Neural cell (in vitro differentiated cells): Measurements from ENCODE around the gene LRRC27. TPM values are rescaled to one million over a fixed set of nuclear protein-coding genes. Genes with fewer than 3 reads are reported as not detected.

ENCODE experiments used
- H2AFZ ChIP-seq: fragments of 200-600, 300-800 bp; sonication (generic), shearing (Covaris generic); 2 replicates; pipeline ENCODE4 v1.6.0; 2014; ENCODE audit warnings: low read depth, mild to moderate bottlenecking, antibody characterized with exemption, low read length, moderate library complexity
- H3F3A ChIP-seq: fragments of 200-600 bp; shearing (Covaris generic); 2 replicates; pipeline ENCODE4 v1.6.1; 2016; ENCODE audit warnings: mild to moderate bottlenecking, moderate library complexity, mixed read lengths, antibody characterized with exemption, low read length; ENCODE audit not compliant: insufficient read depth, poor library complexity, severe bottlenecking
- H3K27ac ChIP-seq: fragments of 200-600, 300-800 bp; sonication (generic), shearing (Covaris generic); 2 replicates; pipeline ENCODE4 v1.5.1; 2014; ENCODE audit warnings: mild to moderate bottlenecking, low read length, moderate library complexity
- H3K27me3 ChIP-seq: fragments of 300-800, 200-600 bp; sonication (generic), shearing (Covaris generic); 2 replicates; pipeline ENCODE4 v1.6.0; 2014; ENCODE audit warnings: mild to moderate bottlenecking, low read depth, low read length, moderate library complexity; ENCODE audit not compliant: insufficient read depth
- H3K36me3 ChIP-seq: fragments of 300-800, 200-600 bp; sonication (generic), shearing (Covaris generic); 2 replicates; pipeline ENCODE4 v1.5.1; 2014; ENCODE audit warnings: mild to moderate bottlenecking, antibody characterized with exemption, low read length, moderate library complexity; ENCODE audit not compliant: insufficient read depth
- H3K4me2 ChIP-seq: fragments of 300-800, 200-600 bp; sonication (generic), shearing (Covaris generic); 2 replicates; pipeline ENCODE4 v1.6.0; 2014; ENCODE audit warnings: mild to moderate bottlenecking, low read length
- H3K4me3 ChIP-seq: fragments of 300-800, 200-600 bp; sonication (generic), shearing (Covaris generic); 2 replicates; pipeline ENCODE4 v1.5.1; 2014; ENCODE audit warnings: mild to moderate bottlenecking, low read length, moderate library complexity
- H3K79me2 ChIP-seq: fragments of 200-600 bp; shearing (Covaris generic); replicated peaks from 2 replicates; pipeline ENCODE4 v1.6.0; 2014; ENCODE audit warnings: mild to moderate bottlenecking, low read length, moderate library complexity; ENCODE audit not compliant: insufficient read depth
- H3K9ac ChIP-seq: fragments of 300-800, 200-600 bp; sonication (generic), shearing (Covaris generic); 2 replicates; pipeline ENCODE4 v1.6.1; 2016; ENCODE audit warnings: mild to moderate bottlenecking, low read length, mixed read lengths
- H3K9me2 ChIP-seq: fragments of 200-600 bp; shearing (Covaris generic); 2 replicates; pipeline ENCODE4 v1.6.1; 2016; ENCODE audit warnings: mild to moderate bottlenecking, low read length, mixed read lengths; ENCODE audit not compliant: insufficient read depth
- H3K9me3 ChIP-seq: fragments of 200-600, 300-800 bp; sonication (generic), shearing (Covaris generic); 2 replicates; pipeline ENCODE4 v1.6.1; 2016; ENCODE audit warnings: mild to moderate bottlenecking, mixed run types, low read length, moderate library complexity, mixed read lengths
- H4K20me1 ChIP-seq: fragments of 200-600 bp; shearing (Covaris generic); 2 replicates; pipeline ENCODE4 v1.6.1; 2016; ENCODE audit warnings: mild to moderate bottlenecking, mixed run types; ENCODE audit not compliant: insufficient read depth
- CTCF ChIP-seq: fragments of 450-650 bp; IDR thresholded peaks from 2 replicates; pipeline ENCODE4 v1.5.1; 2014; ENCODE audit warnings: antibody characterized with exemption, mild to moderate bottlenecking, moderate library complexity; ENCODE audit not compliant: poor library complexity, severe bottlenecking
- EP300 ChIP-seq: fragments of 450-650 bp; conservative IDR thresholded peaks from 2 replicates; pipeline ENCODE4 v1.6.1; 2014; ENCODE audit warnings: antibody characterized with exemption, mild to moderate bottlenecking, moderate library complexity; ENCODE audit not compliant: poor library complexity, severe bottlenecking
- EZH2 ChIP-seq: fragments of 200-600, 300-800 bp; shearing (Covaris generic), sonication (generic); IDR thresholded peaks from 2 replicates; pipeline ENCODE4 v1.6.1; 2014; ENCODE audit warnings: antibody characterized with exemption, low read length, borderline replicate concordance, mild to moderate bottlenecking; ENCODE audit not compliant: insufficient read depth, poor library complexity, severe bottlenecking
- MXI1 ChIP-seq: fragments of 450-650 bp; conservative IDR thresholded peaks from 2 replicates; pipeline ENCODE4 v1.6.1; 2014; ENCODE audit warnings: antibody characterized with exemption, mild to moderate bottlenecking; ENCODE audit not compliant: poor library complexity, severe bottlenecking
- POLR2AphosphoS5 ChIP-seq: IDR thresholded peaks from 2 replicates; pipeline ENCODE4 v1.6.1; 2012
- RAD21 ChIP-seq: fragments of 450-650 bp; conservative IDR thresholded peaks from 2 replicates; pipeline ENCODE4 v1.6.1; 2014; ENCODE audit warnings: antibody characterized with exemption, mild to moderate bottlenecking, moderate library complexity
- SMC3 ChIP-seq: fragments of 450-650 bp; conservative IDR thresholded peaks from 2 replicates; pipeline ENCODE4 v1.6.1; 2014; ENCODE audit warnings: antibody characterized with exemption, mild to moderate bottlenecking, moderate library complexity; ENCODE audit not compliant: poor library complexity
- TAF1 ChIP-seq: IDR thresholded peaks from 2 replicates; pipeline ENCODE4 v1.6.1; 2012; ENCODE audit warnings: low read depth
- polyA plus RNA-seq: library from polyadenylated mRNA; depleted of rRNA; stranded (reverse); fragments of >200 nt; gene quantifications from 2 replicates; pipeline ENCODE4 v1.2.3, GENCODE V29; 2014
- TF ChIP-seq, protein P1 (sequence below): IDR thresholded peaks from 2 replicates; pipeline ENCODE4 v1.6.1; 2012; ENCODE audit warnings: borderline replicate concordance

The LRRC27 gene
- polyA plus RNA-seq, 1 donor from 2014 or later: 26.7 TPM

DNA sequence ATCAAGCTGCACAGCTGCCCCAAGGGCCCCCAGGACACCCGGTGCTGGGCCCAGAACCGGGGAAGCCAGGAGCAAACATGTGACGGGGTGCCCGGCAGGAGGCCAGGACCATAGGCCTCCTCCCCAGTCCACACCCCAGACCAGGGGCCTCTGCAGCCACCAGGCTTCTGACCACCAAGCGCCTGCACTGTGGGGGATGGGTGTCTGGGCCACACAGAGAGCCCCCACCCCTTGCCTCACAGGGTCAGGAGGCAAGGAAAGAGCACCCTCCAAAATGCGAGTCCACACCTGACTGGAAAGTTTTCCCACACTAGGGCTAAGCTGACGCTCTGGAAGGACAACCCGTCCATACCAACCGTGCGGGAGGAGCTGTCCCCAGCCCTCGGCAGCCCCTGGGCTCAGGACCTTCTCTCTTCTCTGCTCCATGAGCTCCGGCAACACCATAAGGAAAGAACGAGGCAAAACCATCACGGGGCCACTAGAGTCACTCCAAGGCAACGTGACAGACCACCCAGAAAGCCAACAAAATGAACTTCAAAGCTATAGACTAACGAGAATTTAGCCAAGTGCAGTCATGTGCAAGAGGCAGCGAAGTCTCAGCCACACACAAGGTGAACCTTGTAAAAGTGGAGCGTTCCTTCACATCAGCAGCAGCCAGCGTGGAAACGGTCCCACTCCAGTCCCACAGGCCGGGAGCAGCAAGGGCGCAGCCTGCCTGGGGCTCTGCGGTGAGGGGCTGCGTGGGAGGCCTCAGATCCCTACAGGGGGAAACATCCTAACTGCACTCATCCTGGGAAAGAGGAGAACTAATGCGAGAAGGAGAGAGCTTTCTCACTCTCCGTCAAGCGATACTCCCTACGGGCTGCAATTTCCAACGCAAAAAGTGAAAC lies 29.3 kb upstream of the LRRC27 start:
- H3K27me3 ChIP-seq: no peaks in the 10 kb centered on the region
- no peak overlapping the region for H3K4me3 ChIP-seq

GRCh38 chr10:132303361-132304115 lies 28.5 kb upstream of the LRRC27 start:
- H3K79me2 ChIP-seq: no peaks in the 10 kb centered on the region
- no peaks in the 10 kb centered on the region for H3K9me3 ChIP-seq
- no peaks in the 10 kb centered on the region for H3K36me3 ChIP-seq
- H3K9ac ChIP-seq: no peak overlapping the region
- H3K4me3 ChIP-seq: no peak overlapping the region
- H3K4me2 ChIP-seq: no peak overlapping the region
- peaks cover under 1% of the 10 kb centered on the region for H3K27me3 ChIP-seq
- H4K20me1 ChIP-seq: no peaks in the 10 kb centered on the region
- no peak overlapping the region for H3K27ac ChIP-seq
- H3F3A ChIP-seq: no peaks in the 10 kb centered on the region
- no peak overlapping the region for H2AFZ ChIP-seq
- no peaks in the 10 kb centered on the region for H3K9me2 ChIP-seq
- TF ChIP-seq EZH2 (no peak), EP300 (no peak), POLR2AphosphoS5 (no peak), RAD21 (no peak), SMC3 (no peak), CTCF (no peak), TAF1 (no peak), MXI1 (no peak)
- TF ChIP-seq, protein P1, sequence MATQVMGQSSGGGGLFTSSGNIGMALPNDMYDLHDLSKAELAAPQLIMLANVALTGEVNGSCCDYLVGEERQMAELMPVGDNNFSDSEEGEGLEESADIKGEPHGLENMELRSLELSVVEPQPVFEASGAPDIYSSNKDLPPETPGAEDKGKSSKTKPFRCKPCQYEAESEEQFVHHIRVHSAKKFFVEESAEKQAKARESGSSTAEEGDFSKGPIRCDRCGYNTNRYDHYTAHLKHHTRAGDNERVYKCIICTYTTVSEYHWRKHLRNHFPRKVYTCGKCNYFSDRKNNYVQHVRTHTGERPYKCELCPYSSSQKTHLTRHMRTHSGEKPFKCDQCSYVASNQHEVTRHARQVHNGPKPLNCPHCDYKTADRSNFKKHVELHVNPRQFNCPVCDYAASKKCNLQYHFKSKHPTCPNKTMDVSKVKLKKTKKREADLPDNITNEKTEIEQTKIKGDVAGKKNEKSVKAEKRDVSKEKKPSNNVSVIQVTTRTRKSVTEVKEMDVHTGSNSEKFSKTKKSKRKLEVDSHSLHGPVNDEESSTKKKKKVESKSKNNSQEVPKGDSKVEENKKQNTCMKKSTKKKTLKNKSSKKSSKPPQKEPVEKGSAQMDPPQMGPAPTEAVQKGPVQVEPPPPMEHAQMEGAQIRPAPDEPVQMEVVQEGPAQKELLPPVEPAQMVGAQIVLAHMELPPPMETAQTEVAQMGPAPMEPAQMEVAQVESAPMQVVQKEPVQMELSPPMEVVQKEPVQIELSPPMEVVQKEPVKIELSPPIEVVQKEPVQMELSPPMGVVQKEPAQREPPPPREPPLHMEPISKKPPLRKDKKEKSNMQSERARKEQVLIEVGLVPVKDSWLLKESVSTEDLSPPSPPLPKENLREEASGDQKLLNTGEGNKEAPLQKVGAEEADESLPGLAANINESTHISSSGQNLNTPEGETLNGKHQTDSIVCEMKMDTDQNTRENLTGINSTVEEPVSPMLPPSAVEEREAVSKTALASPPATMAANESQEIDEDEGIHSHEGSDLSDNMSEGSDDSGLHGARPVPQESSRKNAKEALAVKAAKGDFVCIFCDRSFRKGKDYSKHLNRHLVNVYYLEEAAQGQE: no peak

More for the DNA sequence above, 29.3 kb upstream of the LRRC27 start:
- Histone ChIP-seq H2AFZ (no peak overlapping the region), H3K9ac (no peak overlapping the region), H3K27ac (no peak overlapping the region), H4K20me1 (no peaks in the 10 kb centered on the region), H3K9me2 (no peaks in the 10 kb centered on the region), H3K79me2 (no peaks in the 10 kb centered on the region), H3K9me3 (no peaks in the 10 kb centered on the region), H3K4me2 (no peak overlapping the region), H3K36me3 (no peaks in the 10 kb centered on the region), H3F3A (no peaks in the 10 kb centered on the region)
- TF ChIP-seq, protein P1: no peak
